ENCODE measurements around the gene KCNQ4. TPM values are rescaled to one million over a fixed set of nuclear protein-coding genes. Genes with fewer than 3 reads are reported as not detected.

KCNQ4 gene
- polyA plus RNA-seq, 3 donors, result 0.13 TPM; not detected in 2

DNA sequence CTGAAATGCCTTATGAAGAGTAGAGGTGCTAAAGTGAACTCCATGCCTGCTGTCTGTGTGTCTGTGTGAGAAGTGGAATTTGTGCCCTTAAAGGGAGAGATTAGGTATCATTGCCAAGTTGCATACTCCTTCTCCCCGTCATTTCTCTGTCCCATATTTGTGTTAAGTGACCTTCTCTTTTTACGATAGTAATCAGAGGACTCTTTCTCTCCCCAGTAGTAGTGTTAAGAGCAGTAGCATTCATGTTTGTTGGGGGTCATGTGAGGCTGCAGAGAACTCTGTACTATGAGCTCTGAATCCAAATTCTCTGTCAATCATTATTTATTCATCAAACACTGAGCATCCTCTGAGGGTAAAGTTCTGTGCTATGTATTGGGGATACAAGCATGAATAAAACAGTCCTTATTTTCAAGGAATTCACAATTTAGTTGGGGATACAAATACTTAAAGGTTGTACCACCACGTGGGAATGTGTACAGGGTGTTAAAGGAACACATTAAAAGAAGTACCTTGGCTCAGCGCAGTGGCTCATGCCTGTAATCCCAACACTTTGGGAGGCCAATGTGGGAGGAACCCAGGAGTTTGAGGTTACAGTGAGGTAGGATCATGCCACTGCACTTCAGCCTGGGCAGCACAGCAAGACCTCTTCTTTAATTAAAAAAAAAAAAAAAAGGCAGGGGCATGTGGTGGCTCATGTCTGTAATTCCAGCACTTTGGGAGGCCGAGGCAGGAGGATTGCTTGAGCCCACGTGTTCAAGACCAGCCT is 24.8 kb upstream of the KCNQ4 start:
- H3K27ac ChIP-seq (ENCODE audit: low read depth in 1 of 2, low read length in 2 of 2), result no peak overlapping the region
- peaks cover 57% of the 10 kb centered on the region for H4K20me1 ChIP-seq (ENCODE audit: insufficient read depth, low read length)
- H3K79me2 ChIP-seq (ENCODE audit: insufficient read depth, low read length), result no peaks in the 10 kb centered on the region
- no peaks in the 10 kb centered on the region for H3K27me3 ChIP-seq (ENCODE audit: control insufficient read depth in 2 of 2, insufficient read depth in 2 of 2, low read length in 2 of 2)
- H3K4me3 ChIP-seq (replicated peaks in 1 of 3; ENCODE audit: low read depth in 2 of 3, low read length in 3 of 3), result no peak overlapping the region
- Mint-ChIP-seq H3K9me3 (no peaks in the 10 kb centered on the region), H3K4me3 (no peak overlapping the region), H3K36me3 (peaks cover 83 to 90% of the 10 kb centered on the region in 2 donors), H3K4me1 (no peaks in the 10 kb centered on the region), H3K27ac (peak overlapping the region in 1 of 7 donors; percentile 46), H3K27me3 (ENCODE audit: low read depth in 3 of 3) (peaks cover 0 to 2% (median 0%) of the 10 kb centered on the region in 3 donors)
- no peak for TF ChIP-seq CTCF (IDR thresholded peaks at IDR 0.05)
- no peak overlapping the region for H3K9ac ChIP-seq (ENCODE audit: insufficient read depth, low read length, poor library complexity, severe bottlenecking)
- peaks cover 88 to 98% of the 10 kb centered on the region in 2 donors for H3K36me3 ChIP-seq (replicated peaks in 1 of 2; ENCODE audit: control insufficient read depth in 1 of 2, insufficient read depth in 2 of 2, low read length in 2 of 2)
- intact Hi-C loops (cut with micrococcal nuclease), result no loop called here
- 100% methylated on average over 3 of the region's 6 CpGs for WGBS (ENCODE audit: insufficient coverage)
- no peak overlapping the region for H2AFZ ChIP-seq (ENCODE audit: insufficient read depth, low read depth, low read length, poor library complexity, severe bottlenecking)
- H3K9me3 ChIP-seq (replicated peaks in 1 of 2; ENCODE audit: control insufficient read depth in 1 of 2, insufficient read depth in 1 of 2, low read length in 2 of 2), result no peaks in the 10 kb centered on the region
- no peak overlapping the region for H3K4me2 ChIP-seq (replicated peaks; ENCODE audit: extremely low read depth, low read length, poor library complexity, severe bottlenecking)
- no peak for DNase-seq
- H3K4me1 ChIP-seq (ENCODE audit: control insufficient read depth in 1 of 2, insufficient read depth in 2 of 2, low read length in 2 of 2), result no peaks in the 10 kb centered on the region

- no peak overlapping the region for H3K4me2 ChIP-seq (replicated peaks; ENCODE audit: extremely low read depth, low read length, poor library complexity, severe bottlenecking)
Observed at GRCh38 chr1:40760984-40761383, 22.6 kb upstream of the KCNQ4 start.

More at GRCh38 chr1:40760984-40761383, 22.6 kb upstream of the KCNQ4 start:
- 84% methylated on average over 3 of the region's 4 CpGs for WGBS (ENCODE audit: insufficient coverage)
- no peaks in the 10 kb centered on the region for H3K4me1 Mint-ChIP-seq
- no peak overlapping the region for H3K27ac Mint-ChIP-seq
- TF ChIP-seq CTCF (IDR thresholded peaks at IDR 0.05), result no peak
- H3K27me3 Mint-ChIP-seq (ENCODE audit: low read depth in 3 of 3), result no peaks in the 10 kb centered on the region
- H3K4me3 Mint-ChIP-seq, result no peak overlapping the region
- Histone ChIP-seq H3K27me3 (ENCODE audit: control insufficient read depth in 2 of 2, insufficient read depth in 2 of 2, low read length in 2 of 2) (no peaks in the 10 kb centered on the region), H3K9me3 (replicated peaks in 1 of 2; ENCODE audit: control insufficient read depth in 1 of 2, insufficient read depth in 1 of 2, low read length in 2 of 2) (no peaks in the 10 kb centered on the region), H3K4me1 (ENCODE audit: control insufficient read depth in 1 of 2, insufficient read depth in 2 of 2, low read length in 2 of 2) (no peaks in the 10 kb centered on the region), H3K4me3 (replicated peaks in 1 of 3; ENCODE audit: low read depth in 2 of 3, low read length in 3 of 3) (no peak overlapping the region), H3K79me2 (ENCODE audit: insufficient read depth, low read length) (no peaks in the 10 kb centered on the region), H3K27ac (ENCODE audit: low read depth in 1 of 2, low read length in 2 of 2) (no peak overlapping the region), H4K20me1 (ENCODE audit: insufficient read depth, low read length) (peaks cover 59% of the 10 kb centered on the region), H3K9ac (ENCODE audit: insufficient read depth, low read length, poor library complexity, severe bottlenecking) (no peak overlapping the region), H2AFZ (ENCODE audit: insufficient read depth, low read depth, low read length, poor library complexity, severe bottlenecking) (no peak overlapping the region), H3K36me3 (replicated peaks in 1 of 2; ENCODE audit: control insufficient read depth in 1 of 2, insufficient read depth in 2 of 2, low read length in 2 of 2) (peaks cover 89 to 98% of the 10 kb centered on the region in 2 donors)
- DNase-seq, result no peak
- no peaks in the 10 kb centered on the region for H3K9me3 Mint-ChIP-seq
- intact Hi-C loops (cut with micrococcal nuclease), result no loop called here
- H3K36me3 Mint-ChIP-seq, result peaks cover 84 to 91% of the 10 kb centered on the region in 2 donors

All from CD14-positive monocyte (primary cell).